GM12878 (cell line): Measurements from ENCODE around the gene NPAS2.

ENCODE experiments used
- ASH2L ChIP-seq: fragments of 300-600, 200-600 bp; sonication (generic); IDR thresholded peaks from 2 replicates; pipeline ENCODE4 v1.6.1; 2017; ENCODE audit warnings: low read depth, mild to moderate bottlenecking, borderline replicate concordance
- EP300 ChIP-seq, 2 experiments: fragments of 150-350 bp in 1 of 2; IDR thresholded peaks; 2 replicates each; pipeline ENCODE4 v1.6.1; 2011 to 2012; ENCODE audit warnings: low read depth in 2 of 2, low read length in 2 of 2, borderline replicate concordance in 1 of 2, improper control_type of control experiment in 1 of 2, inconsistent platforms in 1 of 2; ENCODE audit not compliant: control insufficient read depth in 1 of 2
- EZH2 ChIP-seq: IDR thresholded peaks from 2 replicates; pipeline ENCODE4 v1.6.1; 2012; ENCODE audit warnings: low read depth, mild to moderate bottlenecking, control low read depth, inconsistent platforms, low read length, borderline replicate concordance; ENCODE audit not compliant: control insufficient read depth
- IKZF2 ChIP-seq, 2 experiments: fragments of 450-650 bp; IDR thresholded peaks; 2 replicates each; pipeline ENCODE4 v1.6.1; 2017; ENCODE audit warnings: mild to moderate bottlenecking in 2 of 2, moderate library complexity in 2 of 2
- JUNB ChIP-seq: IDR thresholded peaks from 2 replicates; pipeline ENCODE4 v1.6.1; 2016; ENCODE audit warnings: antibody characterized with exemption, mild to moderate bottlenecking
- MYC ChIP-seq: IDR thresholded peaks from 2 replicates; pipeline ENCODE4 v1.6.1; 2011; ENCODE audit warnings: mild to moderate bottlenecking, low read length, moderate library complexity, inconsistent platforms; ENCODE audit not compliant: insufficient read depth, insufficient replicate concordance, insufficient read length, severe bottlenecking
- NFIC ChIP-seq: IDR thresholded peaks from 2 replicates; pipeline ENCODE4 v1.6.1; 2012; ENCODE audit warnings: low read depth, mild to moderate bottlenecking, inconsistent platforms, low read length, moderate library complexity
- POLR2AphosphoS5 ChIP-seq: IDR thresholded peaks from 2 replicates; pipeline ENCODE4 v1.6.1; 2011; ENCODE audit warnings: mild to moderate bottlenecking, low read length, inconsistent platforms
- RAD21 ChIP-seq: IDR thresholded peaks from 2 replicates; pipeline ENCODE4 v1.6.1; 2011; ENCODE audit warnings: mild to moderate bottlenecking, low read depth, low read length, moderate library complexity; ENCODE audit not compliant: insufficient read depth
- SREBF2 ChIP-seq: IDR thresholded peaks from 2 replicates; pipeline ENCODE4 v1.6.1; 2012; ENCODE audit warnings: mild to moderate bottlenecking, low read length
- STAT3 ChIP-seq: IDR thresholded peaks from 2 replicates; pipeline ENCODE4 v1.6.1; 2011; ENCODE audit warnings: low read depth, low read length, improper control_type of control experiment
- TF ChIP-seq, protein P1 (sequence below): fragments of 450-650 bp; IDR thresholded peaks from 2 replicates; pipeline ENCODE4 v1.6.1; 2017; ENCODE audit warnings: mild to moderate bottlenecking

GRCh38 chr2:100786297-100786658, 33.7 kb upstream of the NPAS2 start:
- TF ChIP-seq POLR2AphosphoS5 (no peak), STAT3 (no peak), MYC (no peak), EZH2 (no peak), ASH2L (no peak), JUNB (no peak), EP300 (IDR thresholded peaks at IDR 0.05; ENCODE audit: borderline replicate concordance in 1 of 2, control insufficient read depth in 1 of 2, low read depth in 2 of 2, low read length in 2 of 2) (no peak), RAD21 (no peak), IKZF2 (IDR thresholded peaks at IDR 0.05) (no peak), SREBF2 (no peak), NFIC (no peak)
- TF ChIP-seq, protein P1, sequence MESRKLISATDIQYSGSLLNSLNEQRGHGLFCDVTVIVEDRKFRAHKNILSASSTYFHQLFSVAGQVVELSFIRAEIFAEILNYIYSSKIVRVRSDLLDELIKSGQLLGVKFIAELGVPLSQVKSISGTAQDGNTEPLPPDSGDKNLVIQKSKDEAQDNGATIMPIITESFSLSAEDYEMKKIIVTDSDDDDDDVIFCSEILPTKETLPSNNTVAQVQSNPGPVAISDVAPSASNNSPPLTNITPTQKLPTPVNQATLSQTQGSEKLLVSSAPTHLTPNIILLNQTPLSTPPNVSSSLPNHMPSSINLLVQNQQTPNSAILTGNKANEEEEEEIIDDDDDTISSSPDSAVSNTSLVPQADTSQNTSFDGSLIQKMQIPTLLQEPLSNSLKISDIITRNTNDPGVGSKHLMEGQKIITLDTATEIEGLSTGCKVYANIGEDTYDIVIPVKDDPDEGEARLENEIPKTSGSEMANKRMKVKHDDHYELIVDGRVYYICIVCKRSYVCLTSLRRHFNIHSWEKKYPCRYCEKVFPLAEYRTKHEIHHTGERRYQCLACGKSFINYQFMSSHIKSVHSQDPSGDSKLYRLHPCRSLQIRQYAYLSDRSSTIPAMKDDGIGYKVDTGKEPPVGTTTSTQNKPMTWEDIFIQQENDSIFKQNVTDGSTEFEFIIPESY: no peak
